SK-N-SH (cell line): ENCODE results near the gene ITGA2B. TPM values are rescaled to one million over a fixed set of nuclear protein-coding genes. Genes with fewer than 3 reads are reported as not detected.

Source experiments
- CTCF ChIA-PET: fragments of 300-600, 350-600 bp; formaldehyde crosslinking; extraction: SDS; loops from one replicate; lab custom pipeline; 2021; lab: Yijun Ruan, JAX
- POLR2A ChIA-PET: fragments of 350-600 bp; sonication (Branson Sonifier 250); formaldehyde crosslinking; extraction: SDS; loops from one replicate; lab custom pipeline; 2020; ENCODE audit warnings: antibody characterized with exemption, inconsistent platforms; lab: Yijun Ruan, JAX
- DNase-seq: peaks from one replicate; pipeline ENCODE4 v3.0.0; 2012
- H2AFZ ChIP-seq: fragments of 200-600 bp; sonication (generic); 2 replicates; pipeline ENCODE4 v1.8.1; 2016; ENCODE audit warnings: antibody characterized with exemption, mild to moderate bottlenecking, low read depth
- H3F3A ChIP-seq: fragments of 200-600 bp; sonication (generic); replicated peaks from 2 replicates; pipeline ENCODE3; 2016; ENCODE audit warnings: antibody characterized with exemption, mild to moderate bottlenecking; ENCODE audit not compliant: insufficient read depth
- H3K27ac ChIP-seq, 2 experiments: fragments of 200-500 bp in 1 of 2; fragments of 200-600 bp in 1 of 2; sonication (Bioruptor generic) in 1 of 2; sonication (generic), shearing (Covaris generic) in 1 of 2; 2 replicates each; pipeline versions ENCODE4 v1.5.1 to v1.6.1; 2014 to 2016; ENCODE audit warnings: low read depth in 2 of 2, inconsistent platforms in 1 of 2, low read length in 1 of 2, mild to moderate bottlenecking in 1 of 2, mixed read lengths in 1 of 2
- H3K27me3 ChIP-seq: fragments of 200-600 bp; sonication (generic), shearing (Covaris generic); 2 replicates; pipeline ENCODE4 v1.6.1; 2016; ENCODE audit warnings: mixed run types; ENCODE audit not compliant: insufficient read depth
- H3K36me3 ChIP-seq, 2 experiments: fragments of 200-500 bp in 1 of 2; fragments of 200-600 bp in 1 of 2; sonication (Bioruptor generic) in 1 of 2; sonication (generic) in 1 of 2; replicated peaks in 1 of 2; 2 replicates each; pipeline versions ENCODE3 to v1.5.1; 2014 to 2016; ENCODE audit warnings: low read length in 1 of 2, mild to moderate bottlenecking in 1 of 2; ENCODE audit not compliant: insufficient read depth in 2 of 2, control insufficient read depth in 1 of 2
- H3K4me1 ChIP-seq, 2 experiments: fragments of 200-500 bp in 1 of 2; fragments of 200-600 bp in 1 of 2; sonication (Bioruptor generic) in 1 of 2; sonication (generic), shearing (Covaris generic) in 1 of 2; 2 replicates each; pipeline versions ENCODE4 v1.5.1 to v1.6.1; 2014 to 2016; ENCODE audit warnings: low read depth in 1 of 2, low read length in 1 of 2, mixed run types in 1 of 2; ENCODE audit not compliant: insufficient read depth in 2 of 2, control insufficient read depth in 1 of 2
- H3K4me2 ChIP-seq: fragments of 200-600 bp; sonication (generic), shearing (Covaris generic); 2 replicates; pipeline ENCODE4 v1.6.1; 2017; ENCODE audit warnings: mixed run types
- H3K4me3 ChIP-seq, 2 experiments: fragments of 200-500 bp in 1 of 2; fragments of 200-600 bp in 1 of 2; sonication (Bioruptor generic) in 1 of 2; sonication (generic), shearing (Covaris generic) in 1 of 2; 2 replicates each; pipeline versions ENCODE4 v1.5.1 to v1.8.1; 2014 to 2016; ENCODE audit warnings: low read depth in 2 of 2, inconsistent platforms in 1 of 2, low read length in 1 of 2, mild to moderate bottlenecking in 1 of 2, mixed read lengths in 1 of 2, moderate library complexity in 1 of 2
- H3K79me2 ChIP-seq: fragments of 200-600 bp; sonication (generic); 2 replicates; pipeline ENCODE4 v1.8.1; 2017; ENCODE audit warnings: mild to moderate bottlenecking; ENCODE audit not compliant: insufficient read depth
- H3K9ac ChIP-seq: fragments of 200-600 bp; sonication (generic); 2 replicates; pipeline ENCODE4 v1.6.1; 2017; ENCODE audit warnings: mixed run types
- H3K9me2 ChIP-seq: fragments of 200-600 bp; sonication (generic); 2 replicates; pipeline ENCODE4 v1.6.1; 2017; ENCODE audit warnings: mixed run types
- H3K9me3 ChIP-seq: fragments of 200-600 bp; sonication (generic); 2 replicates; pipeline ENCODE4 v1.6.1; 2017; ENCODE audit warnings: mixed run types, mild to moderate bottlenecking, moderate library complexity
- H4K20me1 ChIP-seq: fragments of 200-600 bp; sonication (generic); 2 replicates; pipeline ENCODE4 v1.6.1; 2017; ENCODE audit warnings: mild to moderate bottlenecking, mixed run types; ENCODE audit not compliant: insufficient read depth
- CHD2 ChIP-seq: fragments of 150-350 bp; IDR thresholded peaks from 2 replicates; pipeline ENCODE4 v1.6.1; 2018; ENCODE audit warnings: low read length; ENCODE audit not compliant: partially characterized antibody
- CTCF ChIP-seq: fragments of 200-600 bp; sonication (generic); IDR thresholded peaks from 2 replicates; pipeline ENCODE4 v1.6.1; 2017; ENCODE audit warnings: antibody characterized with exemption, mild to moderate bottlenecking, moderate library complexity
- FOSL2 ChIP-seq: IDR thresholded peaks from 2 replicates; pipeline ENCODE4 v1.4.0; 2012; ENCODE audit warnings: low read depth, mild to moderate bottlenecking, moderate library complexity, borderline replicate concordance
- FOXJ3 ChIP-seq: sonication (generic); formaldehyde crosslinking; IDR thresholded peaks from 2 replicates; pipeline ENCODE4 v1.5.1; 2020; ENCODE audit warnings: mild to moderate bottlenecking, missing genetic modification reagents
- GABPA ChIP-seq: IDR thresholded peaks from 2 replicates; pipeline ENCODE4 v1.4.0; 2012; ENCODE audit warnings: low read depth, mild to moderate bottlenecking
- GATA2 ChIP-seq: sonication (generic); formaldehyde crosslinking; IDR thresholded peaks from 2 replicates; pipeline ENCODE4 v1.5.0; 2020; ENCODE audit warnings: mild to moderate bottlenecking, missing genetic modification reagents
- JUND ChIP-seq: IDR thresholded peaks from 2 replicates; pipeline ENCODE4 v1.4.0; 2012
- MAX ChIP-seq: IDR thresholded peaks from 2 replicates; pipeline ENCODE4 v1.4.0; 2012; ENCODE audit warnings: low read depth
- NRF1 ChIP-seq: IDR thresholded peaks from 2 replicates; pipeline ENCODE4 v1.6.1; 2012; ENCODE audit warnings: low read depth, mild to moderate bottlenecking, low read length
- PBX3 ChIP-seq: IDR thresholded peaks from 2 replicates; pipeline ENCODE4; 2012
- RAD21 ChIP-seq: IDR thresholded peaks from 2 replicates; pipeline ENCODE4 v1.6.1; 2012; ENCODE audit warnings: mild to moderate bottlenecking, low read length
- RCOR1 ChIP-seq: fragments of 150-350 bp; IDR thresholded peaks from 2 replicates; pipeline ENCODE4 v1.6.1; 2017; ENCODE audit warnings: antibody characterized with exemption, low read length
- RFX5 ChIP-seq: IDR thresholded peaks from 2 replicates; pipeline ENCODE4 v1.6.1; 2012; ENCODE audit warnings: mild to moderate bottlenecking, improper control_type of control experiment, low read length
- SIN3A ChIP-seq: IDR thresholded peaks from 2 replicates; pipeline ENCODE4 v1.6.1; 2012; ENCODE audit warnings: low read depth, mild to moderate bottlenecking, low read length, moderate library complexity, borderline replicate concordance
- TEAD4 ChIP-seq: IDR thresholded peaks from 2 replicates; pipeline ENCODE4 v1.4.0; 2012; ENCODE audit warnings: mild to moderate bottlenecking, borderline replicate concordance; ENCODE audit not compliant: insufficient read depth
- USF1 ChIP-seq: IDR thresholded peaks from 2 replicates; pipeline ENCODE4 v1.4.0; 2012; ENCODE audit warnings: low read depth, borderline replicate concordance
- WGBS: methylation state at CpG from one replicate; pipeline ENCODE4 v1.1.6; 2017; ENCODE audit warnings: low lambda C conversion rate; 5-methylcytosine and 5-hydroxymethylcytosine counted together
- polyA plus RNA-seq, 3 experiments: library from polyadenylated mRNA; depleted of rRNA; stranded (reverse); fragments of >200 nt; gene quantifications; 2 replicates each; pipeline ENCODE4 v1.2.3, GENCODE V29; 2012

The ITGA2B gene
- polyA plus RNA-seq, 1 of the 3 experiments (the other 2 are of a cell fraction): 1.3 TPM

- TF ChIP-seq NRF1 (no peak), RFX5 (no peak), FOSL2 (no peak), JUND (no peak), SIN3A (no peak)
Measured at GRCh38 chr17:44439168-44439567, 49.7 kb upstream of the ITGA2B start (continued).

- H2AFZ ChIP-seq: no peak overlapping the region
- 69% methylated on average over 2 of the region's 2 CpGs for WGBS
- no peaks in the 10 kb centered on the region for H3K27me3 ChIP-seq
- H3K4me1 ChIP-seq: peaks cover 0 to 3% of the 10 kb centered on the region in 2 experiments; a peak in 1 of 4 replicates
- no peak overlapping the region; a peak in 1 of 4 replicates for H3K27ac ChIP-seq
- DNase-seq: peak; percentile 8
- no peak overlapping the region for H3K4me3 ChIP-seq
- H3K36me3 ChIP-seq: peaks cover 12 to 26% of the 10 kb centered on the region in 2 experiments
- H3K9ac ChIP-seq: no peak overlapping the region
- no peaks in the 10 kb centered on the region for H3K9me3 ChIP-seq
- H3K9me2 ChIP-seq: no peaks in the 10 kb centered on the region
- no peak for TF ChIP-seq FOXJ3 (CRISPR knock-in tag)
- TF ChIP-seq GATA2 (CRISPR knock-in tag): no peak
- TF ChIP-seq CHD2: no peak
- no peak for TF ChIP-seq TEAD4
- no peak for TF ChIP-seq GABPA
- TF ChIP-seq RCOR1: no peak
- no peak for TF ChIP-seq NRF1
- no peak for TF ChIP-seq RAD21
- TF ChIP-seq CTCF: no peak
- TF ChIP-seq USF1: no peak
- no peak for TF ChIP-seq SIN3A
- no peak for TF ChIP-seq PBX3
- no peak for TF ChIP-seq MAX
- no peak overlapping the region for H3K4me2 ChIP-seq
- H3F3A ChIP-seq: no peaks in the 10 kb centered on the region
- 0 out of 2 replicates have a peak, but pooled peaks cover 6% of the 10 kb centered on the region for H4K20me1 ChIP-seq
- peaks cover 52% of the 10 kb centered on the region for H3K79me2 ChIP-seq
- ChIA-PET CTCF (interaction anchor here (0.9 to 1.4 kb wide), 2 partner anchors 9 to 340 kb away, joined by 3 read pairs; no protein-coding TSS in a partner anchor), POLR2A (no interaction called here)
Measured at GRCh38 chr17:44438636-44439035, 49.2 kb upstream of the ITGA2B start.
